GM18951 (cell line): ENCODE measurements around the gene CELSR1.

Source experiments
- POLR2A ChIP-seq: IDR thresholded peaks from 4 replicates; pipeline ENCODE4 v1.6.1; 2011; ENCODE audit warnings: mild to moderate bottlenecking; ENCODE audit not compliant: insufficient read length, insufficient read depth; ENCODE audit errors: extremely low read depth
- in situ Hi-C: fragments of 300-500 bp; cut with MboI; formaldehyde crosslinking; loops from one replicate; pipeline ENCODE4 v1.12.0; 2022; ENCODE audit warnings: low sequenced_read_pairs, mixed read lengths, inconsistent platforms; ENCODE audit not compliant: unreplicated experiment

CELSR1 gene

DNA sequence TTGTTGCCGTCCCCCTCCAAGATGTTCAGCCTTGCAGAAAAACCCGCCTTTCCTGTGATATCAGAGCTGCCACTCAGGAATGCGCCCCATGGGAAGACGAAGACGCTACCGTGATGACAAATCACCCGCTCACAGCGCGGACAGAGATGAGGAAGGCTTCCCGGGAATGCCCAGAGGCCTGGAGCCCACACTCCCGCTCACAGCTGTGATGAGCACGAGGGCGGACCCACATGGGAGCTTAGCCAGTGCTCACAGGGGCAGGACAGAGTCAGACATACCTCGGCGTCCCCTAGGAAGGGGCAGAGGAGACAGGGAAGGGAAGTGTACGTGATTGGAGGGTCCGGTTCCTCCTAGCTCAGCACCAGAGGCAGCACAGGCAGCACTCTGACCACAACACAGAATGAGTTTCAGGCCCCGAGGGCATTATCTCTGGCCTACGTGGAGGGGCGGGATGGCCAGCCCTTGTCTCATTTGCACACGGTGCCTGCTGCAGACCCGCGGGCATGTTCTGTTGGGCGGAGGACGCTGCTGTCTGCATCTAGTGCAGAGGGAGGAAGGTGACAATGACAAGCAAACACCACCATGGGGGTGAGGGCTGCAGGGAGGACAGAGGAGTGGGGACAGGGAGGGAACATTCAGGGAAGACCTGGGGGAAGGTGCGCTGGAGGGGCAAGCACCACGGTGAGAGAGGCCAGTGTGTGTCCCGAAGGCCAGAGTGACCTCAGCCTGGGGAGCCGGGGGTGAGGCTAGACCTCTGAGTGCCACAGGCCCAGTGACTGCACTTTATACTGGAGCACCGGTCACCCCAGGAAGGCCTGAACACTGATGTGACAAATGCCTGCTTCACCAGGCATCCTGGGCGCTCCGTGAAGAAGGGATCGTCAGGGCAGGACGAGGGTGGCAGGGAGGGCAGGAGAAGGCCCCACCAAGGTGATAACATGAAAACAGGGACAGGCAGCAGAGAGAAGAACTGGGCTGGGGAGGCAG is 79.6 kb downstream of the CELSR1 start:
- TF ChIP-seq POLR2A: no peak

DNA sequence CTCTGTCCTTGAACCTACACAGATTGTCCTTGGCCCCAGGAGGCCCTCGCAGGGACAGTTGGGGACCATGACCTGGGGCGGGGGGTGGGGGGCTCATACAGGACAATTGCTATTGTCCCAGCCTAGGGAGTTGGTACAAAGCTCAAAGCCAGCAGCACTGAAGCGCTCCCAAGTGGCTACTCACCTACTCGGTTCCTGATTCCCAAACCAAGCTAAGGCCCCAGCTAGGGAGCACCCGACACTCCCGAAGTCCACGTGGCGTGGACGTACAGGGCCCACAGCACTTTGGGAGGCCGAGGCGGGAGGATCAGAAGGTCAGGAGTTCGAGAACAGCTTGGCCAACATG is 80.6 kb downstream of the CELSR1 start:
- in situ Hi-C loops: no loop called here
- no peak for TF ChIP-seq POLR2A

More for the DNA sequence above, 79.6 kb downstream of the CELSR1 start:
- in situ Hi-C loops: no loop called here

DNA sequence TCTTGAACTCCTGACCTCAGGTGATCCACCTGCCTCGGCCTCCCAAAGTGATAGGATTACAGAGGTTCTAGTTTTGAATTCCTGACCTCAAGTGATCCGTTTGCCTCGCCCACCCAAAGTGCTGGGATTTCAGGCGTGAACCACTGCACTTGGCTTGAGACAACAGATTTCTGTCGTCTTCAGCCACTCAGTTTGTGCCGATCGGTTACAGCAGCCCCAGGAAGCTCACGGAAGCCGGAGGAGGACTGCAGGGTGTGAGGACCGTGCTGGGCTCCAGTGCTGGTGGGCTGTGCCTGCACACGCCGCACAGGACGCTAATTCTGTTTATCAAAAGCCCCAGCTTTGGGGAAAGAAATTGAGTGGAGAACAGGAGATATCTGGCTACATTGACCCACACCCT is 82.0 kb downstream of the CELSR1 start:
- no peak for TF ChIP-seq POLR2A

DNA sequence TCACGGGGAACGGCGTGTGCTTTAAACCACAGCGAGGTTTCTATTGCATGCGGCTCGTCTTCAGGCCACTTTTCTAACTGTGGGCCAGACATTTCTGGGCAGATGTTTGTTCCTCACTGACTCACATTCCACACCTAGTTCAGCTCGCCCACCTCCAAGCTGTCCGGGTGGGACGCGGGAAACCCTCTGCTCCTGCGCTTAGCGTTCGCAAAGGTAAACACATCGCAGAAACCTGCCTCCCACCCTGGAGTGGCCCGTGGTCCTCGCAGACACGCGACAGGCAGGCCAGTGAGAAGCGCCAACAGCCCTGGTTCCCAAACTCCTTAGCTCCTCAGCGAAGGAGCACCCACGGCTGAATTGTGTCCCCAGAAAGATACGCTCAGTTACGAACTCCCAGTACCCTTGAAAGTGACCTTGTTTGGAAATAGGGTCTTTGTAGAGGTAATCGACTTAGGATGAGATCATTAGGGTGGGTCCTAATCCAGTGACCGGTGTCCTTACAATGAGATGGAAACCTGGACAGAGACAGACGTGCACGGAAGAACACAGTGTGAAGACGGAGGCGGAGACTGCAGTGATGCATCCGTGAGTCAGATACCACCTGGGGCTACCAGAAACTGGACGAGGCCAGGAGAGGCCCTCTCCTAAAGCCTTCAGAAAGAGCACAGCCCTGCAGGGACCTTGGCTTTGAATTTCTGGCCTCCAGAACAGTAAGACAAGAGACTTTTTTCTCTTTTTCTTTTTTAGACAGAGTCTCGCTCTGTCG is 82.7 kb downstream of the CELSR1 start:
- no peak for TF ChIP-seq POLR2A
- in situ Hi-C loops: no loop called here

More for the DNA sequence above, 82.0 kb downstream of the CELSR1 start:
- in situ Hi-C loops: no loop called here

GRCh38 chr22:46453829-46454503 is 83.5 kb downstream of the CELSR1 start:
- TF ChIP-seq POLR2A: no peak

GRCh38 chr22:46453006-46453828 is 84.2 kb downstream of the CELSR1 start:
- in situ Hi-C loops: no loop called here
- TF ChIP-seq POLR2A: no peak

More at GRCh38 chr22:46453829-46454503, 83.5 kb downstream of the CELSR1 start:
- in situ Hi-C loops: no loop called here

- in situ Hi-C loops: no loop called here
Observed at GRCh38 chr22:46452195-46453005, 85.0 kb downstream of the CELSR1 start.

DNA sequence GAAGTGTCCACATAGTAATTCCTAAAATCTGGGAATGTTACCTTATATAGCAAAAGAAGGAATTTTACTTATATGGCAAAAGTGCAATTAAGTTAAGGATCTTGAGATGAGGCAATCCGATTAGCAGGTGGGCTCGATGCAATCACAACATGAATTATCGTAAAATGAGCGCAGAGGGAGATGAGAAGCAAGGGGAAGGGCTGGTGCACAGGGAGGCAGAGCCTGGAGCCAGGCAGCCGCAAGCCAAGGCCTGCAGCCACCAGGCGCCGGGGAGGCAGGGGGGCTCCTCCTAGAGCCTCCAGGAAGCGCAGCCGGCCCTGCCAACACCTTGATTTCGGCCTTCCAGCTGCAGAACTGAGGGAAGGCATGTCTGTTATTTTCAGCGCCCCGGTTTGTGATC is 85.7 kb downstream of the CELSR1 start:
- in situ Hi-C loops: no loop called here
- no peak for TF ChIP-seq POLR2A

More at GRCh38 chr22:46452195-46453005, 85.0 kb downstream of the CELSR1 start:
- no peak for TF ChIP-seq POLR2A

DNA sequence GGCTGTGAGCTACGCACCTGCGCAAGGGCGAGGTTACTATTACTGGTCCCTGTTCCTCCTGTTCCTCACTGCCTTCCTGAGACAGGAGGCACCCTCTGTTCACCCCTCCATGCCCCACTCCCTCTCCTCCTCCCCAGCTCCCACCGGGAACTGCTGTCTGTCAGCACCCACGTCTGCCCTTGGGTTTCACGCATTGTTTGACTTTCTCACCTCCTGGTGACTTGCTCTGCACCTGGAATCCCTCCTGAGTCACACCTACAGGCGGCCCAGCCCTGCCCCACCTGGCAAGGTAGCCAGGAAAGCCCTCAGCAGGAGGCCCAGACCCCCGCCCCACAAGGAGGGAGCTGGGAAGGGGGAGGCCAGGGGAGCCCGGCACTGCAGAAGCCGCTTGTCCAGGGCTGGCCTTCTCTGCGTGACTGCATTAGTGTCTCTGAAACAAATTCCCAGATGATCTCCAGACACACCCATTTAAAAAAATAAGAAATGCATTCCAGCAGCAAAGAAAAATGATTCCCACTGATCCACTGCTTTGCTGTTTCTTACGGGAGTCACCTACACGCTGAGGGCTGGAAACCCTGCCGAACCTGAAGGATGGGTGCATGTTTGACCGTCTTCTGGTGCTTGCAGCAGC is 86.4 kb downstream of the CELSR1 start:
- no peak for TF ChIP-seq POLR2A
- in situ Hi-C loops: no loop called here

GRCh38 chr22:46449974-46450745 is 87.3 kb downstream of the CELSR1 start:
- in situ Hi-C loops: no loop called here
- no peak for TF ChIP-seq POLR2A
